HepG2 (cell line): ENCODE measurements around the gene CDC42EP1. TPM values are rescaled to one million over a fixed set of nuclear protein-coding genes. Genes with fewer than 3 reads are reported as not detected.

Experiments
- ATF4 ChIP-seq, 2 experiments: fragments of 450-650 bp in 1 of 2; sonication (generic) in 1 of 2; formaldehyde crosslinking; IDR thresholded peaks; 2 replicates each; pipeline versions ENCODE4 v1.5.0 to v1.8.0; 2020 to 2022; ENCODE audit warnings: mild to moderate bottlenecking in 1 of 2, missing genetic modification reagents in 1 of 2
- ATRX ChIP-seq: sonication (generic); formaldehyde crosslinking; IDR thresholded peaks from 2 replicates; pipeline ENCODE4 v1.4.0; 2020; ENCODE audit warnings: missing genetic modification reagents, borderline replicate concordance
- BRD4 ChIP-seq: sonication (generic); formaldehyde crosslinking; IDR thresholded peaks from 2 replicates; pipeline ENCODE4 v1.4.0; 2020; ENCODE audit warnings: missing genetic modification reagents
- BRF2 ChIP-seq: sonication (generic); formaldehyde crosslinking; IDR thresholded peaks from 2 replicates; pipeline ENCODE4 v1.8.1; 2022; ENCODE audit warnings: mild to moderate bottlenecking, missing genetic modification reagents
- ERF ChIP-seq: IDR thresholded peaks from 2 replicates; pipeline ENCODE4 v1.6.1; 2018; ENCODE audit warnings: missing biosample characterization, missing genetic modification reagents
- HNRNPUL1 ChIP-seq: fragments of 200-400 bp; formaldehyde crosslinking; IDR thresholded peaks from 2 replicates; pipeline ENCODE4 v1.6.1; 2017; ENCODE audit warnings: low read depth, mild to moderate bottlenecking, low read length, moderate library complexity
- IKZF5 ChIP-seq: IDR thresholded peaks from 2 replicates; pipeline ENCODE4 v1.6.1; 2018; ENCODE audit warnings: missing genetic modification reagents, mild to moderate bottlenecking, missing compliant biosample characterization
- MIXL1 ChIP-seq: IDR thresholded peaks from 2 replicates; pipeline ENCODE4 v1.6.1; 2016
- NKX3-1 ChIP-seq: sonication (generic); formaldehyde crosslinking; IDR thresholded peaks from 2 replicates; pipeline ENCODE4 v1.5.0; 2020; ENCODE audit warnings: missing genetic modification reagents
- NR1H2 ChIP-seq: sonication (generic); formaldehyde crosslinking; IDR thresholded peaks from 2 replicates; pipeline ENCODE4 v1.8.1; 2022; ENCODE audit warnings: low read depth, missing genetic modification reagents, borderline replicate concordance
- PBX2 ChIP-seq: IDR thresholded peaks from 2 replicates; pipeline ENCODE4 v1.6.1; 2016; ENCODE audit warnings: control low read depth
- PHF21A ChIP-seq: sonication (generic); formaldehyde crosslinking; IDR thresholded peaks from 2 replicates; pipeline ENCODE4 v1.5.0; 2020; ENCODE audit warnings: mild to moderate bottlenecking, missing genetic modification reagents
- SCMH1 ChIP-seq: sonication (generic); formaldehyde crosslinking; IDR thresholded peaks from 2 replicates; pipeline ENCODE4 v1.9.0; 2021; ENCODE audit warnings: missing genetic modification reagents, mild to moderate bottlenecking, borderline replicate concordance
- SP2 ChIP-seq: sonication (generic); formaldehyde crosslinking; IDR thresholded peaks from 2 replicates; pipeline ENCODE4 v1.5.1; 2020; ENCODE audit warnings: mild to moderate bottlenecking, missing genetic modification reagents
- TBP ChIP-seq: sonication (generic); formaldehyde crosslinking; IDR thresholded peaks from 2 replicates; pipeline ENCODE4 v1.5.0; 2020; ENCODE audit warnings: missing genetic modification reagents
- TIGD3 ChIP-seq: sonication (generic); formaldehyde crosslinking; IDR thresholded peaks from 2 replicates; pipeline ENCODE4 v1.5.1; 2020; ENCODE audit warnings: mild to moderate bottlenecking, missing genetic modification reagents, borderline replicate concordance
- ZBTB38 ChIP-seq: sonication (generic); formaldehyde crosslinking; IDR thresholded peaks from 2 replicates; pipeline ENCODE4 v1.5.1; 2020; ENCODE audit warnings: mild to moderate bottlenecking, missing genetic modification reagents
- ZFP36 ChIP-seq: fragments of 150-350 bp; IDR thresholded peaks from 2 replicates; pipeline ENCODE4 v1.6.1; 2018; ENCODE audit warnings: borderline replicate concordance, low read length, low read depth; ENCODE audit not compliant: partially characterized antibody
- ZFP62 ChIP-seq: sonication (generic); formaldehyde crosslinking; IDR thresholded peaks from 2 replicates; pipeline ENCODE4 v1.4.0; 2020; ENCODE audit warnings: missing genetic modification reagents
- ZMYM4 ChIP-seq: sonication (generic); formaldehyde crosslinking; IDR thresholded peaks from 2 replicates; pipeline ENCODE4 v1.8.1; 2023; ENCODE audit warnings: mild to moderate bottlenecking, missing genetic modification reagents
- ZNF788 ChIP-seq: sonication (generic); formaldehyde crosslinking; IDR thresholded peaks from 2 replicates; pipeline ENCODE4 v1.5.0; 2020; ENCODE audit warnings: mild to moderate bottlenecking, missing genetic modification reagents, borderline replicate concordance
- polyA plus RNA-seq, 8 experiments: library from polyadenylated mRNA; depleted of rRNA in 3 of 8; stranded (reverse) in 7 of 8; unstranded in 1 of 8; fragments of >200 nt; fragmentation: Illumina TruSeq in 4 of 8; extraction: Trizol in 4 of 8; gene quantifications; 2 replicates each; pipeline versions ENCODE4 v1.2.1 to v1.2.3, GENCODE V29; 2011 to 2016; ENCODE audit warnings: low read depth in 4 of 8, missing spikeins in 1 of 8, mixed read lengths in 1 of 8; ENCODE audit not compliant: insufficient read depth in 1 of 8
- total RNA-seq, 5 experiments: library from RNA; depleted of rRNA; stranded (reverse); fragments of >200 nt; fragmentation: Illumina TruSeq; extraction: Trizol; gene quantifications; 2 replicates each; pipeline ENCODE4 v1.2.3, GENCODE V29; 2016; ENCODE audit warnings: low read depth in 1 of 5

Gene CDC42EP1
- total and polyA plus RNA-seq, 2 of the 13 experiments (the other 11 are each of a cell fraction or from before 2014, with no cell fraction given) = 17.1 to 29.5 TPM

GRCh38 chr22:37601540-37602442, 41.5 kb downstream of the CDC42EP1 start (continued):
- TF ChIP-seq TIGD3 (CRISPR knock-in tag) (no peak), SCMH1 (CRISPR knock-in tag) (no peak), ERF (CRISPR knock-in tag) (no peak), BRF2 (CRISPR knock-in tag) (no peak), SP2 (peak; percentile 87), MIXL1 (no peak), PBX2 (CRISPR knock-in tag) (peak; percentile 87), ATF4 (CRISPR knock-in tag; IDR thresholded peaks at IDR 0.05) (no peak), ATRX (CRISPR knock-in tag) (no peak), ZNF788 (CRISPR knock-in tag) (0 out of 2 replicates have a peak, but pooled peaks have one; percentile 27), ZBTB38 (no peak), IKZF5 (no peak), NKX3-1 (CRISPR knock-in tag) (no peak), PHF21A (0 out of 2 replicates have a peak, but pooled peaks have one; percentile 23), BRD4 (no peak), TBP (CRISPR knock-in tag) (no peak), HNRNPUL1 (no peak), NR1H2 (CRISPR knock-in tag) (no peak), ZMYM4 (CRISPR knock-in tag) (no peak), ZFP62 (CRISPR knock-in tag) (no peak), ZFP36 (no peak)
